Liver (tissue), 9 donors: ENCODE results near the gene SNRPA1. TPM values are rescaled to one million over a fixed set of nuclear protein-coding genes. Genes with fewer than 3 reads are reported as not detected.
A peak's percentile ranks its signal among the peaks of the same experiment; 100 is the strongest.

ENCODE experiments used
- DNase-seq: peaks from one replicate; pipeline ENCODE4 v3.0.0-alpha.2; 2017; ENCODE audit warnings: low spot score
- H3K27ac ChIP-seq, 2 donors: one replicate each; pipeline ENCODE4 v1.7.0; 2013; ENCODE audit warnings: inconsistent platforms in 2 of 2, low read length in 2 of 2, control low read depth in 1 of 2, low read depth in 1 of 2, mild to moderate bottlenecking in 1 of 2
- H3K27me3 ChIP-seq, 4 donors: one replicate each; pipeline versions ENCODE4 v1.6.1 to v1.7.0; 2013; ENCODE audit warnings: low read length in 3 of 4, inconsistent platforms in 1 of 4, mild to moderate bottlenecking in 1 of 4, moderate library complexity in 1 of 4; ENCODE audit not compliant: control insufficient read depth in 4 of 4, insufficient read depth in 4 of 4
- H3K36me3 ChIP-seq, 4 donors: one replicate each; pipeline versions ENCODE4 v1.6.1 to v1.7.0; 2013; ENCODE audit warnings: low read length in 3 of 4, mild to moderate bottlenecking in 3 of 4, low read depth in 1 of 4, moderate library complexity in 1 of 4; ENCODE audit not compliant: control insufficient read depth in 4 of 4, insufficient read depth in 3 of 4
- H3K4me1 ChIP-seq, 4 donors: one replicate each; pipeline versions ENCODE4 v1.6.1 to v1.7.0; 2013; ENCODE audit warnings: low read length in 3 of 4, mild to moderate bottlenecking in 3 of 4, moderate library complexity in 1 of 4; ENCODE audit not compliant: control insufficient read depth in 4 of 4, insufficient read depth in 4 of 4
- H3K4me3 ChIP-seq, 3 donors: one replicate each; pipeline versions ENCODE4 v1.6.1 to v1.7.0; 2013; ENCODE audit warnings: low read length in 3 of 3, control low read depth in 1 of 3, low read depth in 1 of 3, mild to moderate bottlenecking in 1 of 3
- H3K9ac ChIP-seq, 2 donors: one replicate each; pipeline ENCODE4 v1.7.0; 2013; ENCODE audit warnings: low read length in 2 of 2, mild to moderate bottlenecking in 2 of 2, moderate library complexity in 2 of 2, control low read depth in 1 of 2, low read depth in 1 of 2
- H3K9me3 ChIP-seq, 4 donors: one replicate each; pipeline versions ENCODE4 v1.6.1 to v1.7.0; 2013; ENCODE audit warnings: low read length in 3 of 4; ENCODE audit not compliant: control insufficient read depth in 4 of 4
- EGR1 ChIP-seq, 2 donors: IDR thresholded peaks; 2 replicates each; pipeline ENCODE4 v1.6.1; 2016 to 2018; ENCODE audit warnings: antibody characterized with exemption in 2 of 2, low read depth in 2 of 2
- FOXA1 ChIP-seq: IDR thresholded peaks from 2 replicates; pipeline ENCODE4 v1.6.1; 2016; ENCODE audit warnings: antibody characterized with exemption
- FOXA2 ChIP-seq: IDR thresholded peaks from 2 replicates; pipeline ENCODE4 v1.6.1; 2016; ENCODE audit warnings: antibody characterized with exemption
- GABPA ChIP-seq, 2 donors: IDR thresholded peaks in 1 of 2; conservative IDR thresholded peaks in 1 of 2; 2 replicates each; pipeline ENCODE4 v1.6.1; 2016; ENCODE audit warnings: antibody characterized with exemption in 2 of 2, mild to moderate bottlenecking in 1 of 2, moderate library complexity in 1 of 2
- HNF4G ChIP-seq: IDR thresholded peaks from 2 replicates; pipeline ENCODE4 v1.6.1; 2016; ENCODE audit warnings: antibody characterized with exemption
- JUND ChIP-seq, 2 donors: IDR thresholded peaks; 2 replicates each; pipeline ENCODE4 v1.6.1; 2016; ENCODE audit warnings: antibody characterized with exemption in 2 of 2
- NR2F2 ChIP-seq: IDR thresholded peaks from 2 replicates; pipeline ENCODE4 v1.6.1; 2016; ENCODE audit warnings: antibody characterized with exemption
- RAD21 ChIP-seq, 2 donors: IDR thresholded peaks; 2 replicates each; pipeline ENCODE4 v1.6.1; 2016; ENCODE audit warnings: antibody characterized with exemption in 2 of 2, mild to moderate bottlenecking in 2 of 2
- RXRA ChIP-seq, 2 donors: IDR thresholded peaks; 2 replicates each; pipeline ENCODE4 v1.6.1; 2017 to 2018; ENCODE audit warnings: antibody characterized with exemption in 2 of 2, mild to moderate bottlenecking in 1 of 2
- SP1 ChIP-seq: IDR thresholded peaks from 2 replicates; pipeline ENCODE4 v1.6.1; 2018; ENCODE audit warnings: antibody characterized with exemption, mild to moderate bottlenecking
- TAF1 ChIP-seq: conservative IDR thresholded peaks from 2 replicates; pipeline ENCODE4 v1.6.1; 2016; ENCODE audit warnings: antibody characterized with exemption, mild to moderate bottlenecking
- ZBTB33 ChIP-seq: IDR thresholded peaks from 2 replicates; pipeline ENCODE4 v1.6.1; 2016; ENCODE audit warnings: antibody characterized with exemption
- WGBS: extraction: QIAGEN DNeasy Blood & Tissue Kit; methylation state at CpG from one replicate; pipeline ENCODE4 v1.1.7; 2013; 5-methylcytosine and 5-hydroxymethylcytosine counted together
- polyA plus RNA-seq, 2 donors: library from polyadenylated mRNA; stranded (reverse) in 1 of 2; unstranded in 1 of 2; fragments of 200-250 nt in 1 of 2; fragments of >200 nt in 1 of 2; fragmentation: Nextera tagmentation in 1 of 2; extraction: Ambion mirVana in 1 of 2; gene quantifications; one replicate each; pipeline versions ENCODE4 v1.2.1 to v1.2.3, GENCODE V29; 2013 to 2015
- total RNA-seq, 2 donors: library from RNA; depleted of rRNA; stranded (reverse); fragments of >200 nt; gene quantifications; one replicate each; pipeline ENCODE4 v1.2.3, GENCODE V29; 2014
- TF ChIP-seq, protein P1 (sequence below): IDR thresholded peaks from 2 replicates; pipeline ENCODE4 v1.6.1; 2016; ENCODE audit warnings: antibody characterized with exemption, mild to moderate bottlenecking
- TF ChIP-seq, protein P2 (sequence below): fragments of 150-350 bp; IDR thresholded peaks from 2 replicates; pipeline ENCODE4 v1.5.1; 2017; ENCODE audit warnings: improper control_type of control experiment, low read depth, low read length; ENCODE audit not compliant: missing input control
- donor health status: healthy.
- donor health status: healthy.
- donor health status: healthy.
- donor health status: healthy.
- donor health status: healthy.

SNRPA1 gene
- total and polyA plus RNA-seq, 4 donors: 12.7 to 31.7 (median 18.0) TPM

DNA sequence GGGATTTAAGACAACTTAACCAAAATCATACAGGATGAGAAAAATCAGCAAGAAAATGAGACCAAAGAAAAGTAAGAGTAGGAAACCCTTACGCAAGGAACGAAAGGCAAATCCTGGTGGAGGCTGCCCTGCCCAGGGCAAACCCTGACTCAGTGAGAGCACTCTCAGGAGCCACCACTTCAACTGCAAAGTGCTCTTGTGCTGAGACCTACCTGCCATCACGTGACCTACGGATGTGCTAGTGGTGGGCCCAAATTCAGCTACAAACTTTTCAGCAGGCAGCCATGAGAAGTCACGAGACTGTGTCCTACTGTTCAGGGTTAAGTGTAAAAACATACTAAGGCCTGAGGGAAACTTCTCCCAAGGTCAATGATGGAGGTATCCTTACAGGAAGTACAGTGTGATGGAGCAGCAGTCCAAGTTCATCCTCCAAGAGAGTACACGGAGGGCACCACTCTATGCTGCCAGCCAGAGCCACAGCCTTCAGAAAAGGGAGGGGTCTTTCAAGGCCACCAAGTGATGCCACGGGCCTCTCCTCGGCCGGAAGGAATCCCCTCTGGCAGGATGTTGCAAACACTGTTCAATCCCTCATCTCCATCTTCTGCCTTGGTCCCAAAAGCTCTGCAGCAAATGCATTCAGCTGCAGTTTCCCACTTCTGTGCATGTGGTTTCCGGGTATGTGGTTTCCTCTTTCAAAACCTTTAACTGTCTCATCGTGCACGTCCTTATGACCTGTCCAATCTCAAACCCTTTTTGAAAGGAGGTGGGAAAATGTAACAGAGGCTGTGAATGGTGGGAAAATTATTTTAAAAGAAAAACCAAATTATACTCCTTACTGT, 52.7 kb downstream of the SNRPA1 start:
- H3K27ac ChIP-seq: peak overlapping the region; percentile 17 to 64
- no peak for DNase-seq
- H3K9ac ChIP-seq: no peak overlapping the region
- no peaks in the 10 kb centered on the region for H3K36me3 ChIP-seq
- peaks cover 0 to 10% (median 2%) of the 10 kb centered on the region in 4 donors for H3K4me1 ChIP-seq
- no peaks in the 10 kb centered on the region for H3K27me3 ChIP-seq
- 69% methylated on average over 12 of the region's 12 CpGs for WGBS
- H3K4me3 ChIP-seq: no peak overlapping the region
- no peaks in the 10 kb centered on the region for H3K9me3 ChIP-seq
- TF ChIP-seq NR2F2: no peak
- no peak for TF ChIP-seq FOXA2
- TF ChIP-seq EGR1 (IDR thresholded peaks at IDR 0.05; ENCODE audit: low read depth in 2 of 2): no peak
- no peak for TF ChIP-seq RXRA (IDR thresholded peaks at IDR 0.05)
- no peak for TF ChIP-seq HNF4G
- no peak for TF ChIP-seq GABPA (IDR thresholded peaks at IDR 0.05 in 1 of 2, conservative IDR thresholded peaks at IDR 0.05 in 1 of 2)
- no peak for TF ChIP-seq RAD21 (IDR thresholded peaks at IDR 0.05)
- TF ChIP-seq FOXA1: no peak

DNA sequence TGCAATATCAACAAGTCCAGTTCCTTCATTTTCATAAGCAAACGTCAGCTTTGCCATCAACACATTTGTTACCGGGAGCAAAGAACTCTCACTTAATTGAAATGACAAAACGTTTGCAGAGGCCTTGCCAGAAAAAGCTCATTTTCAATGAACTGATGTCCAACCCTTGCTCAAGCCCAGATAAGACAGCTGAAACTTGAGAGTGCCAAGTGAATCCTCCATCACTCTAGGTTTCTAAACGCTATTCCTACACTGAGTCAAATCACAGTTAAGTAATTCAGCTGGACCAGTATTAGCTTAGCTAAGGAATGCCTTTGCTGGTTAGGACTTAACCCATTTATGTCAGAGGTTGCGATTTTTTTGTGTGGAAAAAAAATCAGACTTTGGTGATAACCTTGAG, 54.7 kb downstream of the SNRPA1 start:
- Histone ChIP-seq H3K36me3 (no peaks in the 10 kb centered on the region), H3K9ac (no peak overlapping the region), H3K27me3 (no peaks in the 10 kb centered on the region), H3K4me3 (no peak overlapping the region), H3K4me1 (peaks cover 0 to 10% (median 2%) of the 10 kb centered on the region in 4 donors), H3K27ac (no peak overlapping the region), H3K9me3 (no peaks in the 10 kb centered on the region)
- TF ChIP-seq ZBTB33: no peak
- no peak for TF ChIP-seq FOXA1
- TF ChIP-seq TAF1: no peak
- TF ChIP-seq, protein P1, sequence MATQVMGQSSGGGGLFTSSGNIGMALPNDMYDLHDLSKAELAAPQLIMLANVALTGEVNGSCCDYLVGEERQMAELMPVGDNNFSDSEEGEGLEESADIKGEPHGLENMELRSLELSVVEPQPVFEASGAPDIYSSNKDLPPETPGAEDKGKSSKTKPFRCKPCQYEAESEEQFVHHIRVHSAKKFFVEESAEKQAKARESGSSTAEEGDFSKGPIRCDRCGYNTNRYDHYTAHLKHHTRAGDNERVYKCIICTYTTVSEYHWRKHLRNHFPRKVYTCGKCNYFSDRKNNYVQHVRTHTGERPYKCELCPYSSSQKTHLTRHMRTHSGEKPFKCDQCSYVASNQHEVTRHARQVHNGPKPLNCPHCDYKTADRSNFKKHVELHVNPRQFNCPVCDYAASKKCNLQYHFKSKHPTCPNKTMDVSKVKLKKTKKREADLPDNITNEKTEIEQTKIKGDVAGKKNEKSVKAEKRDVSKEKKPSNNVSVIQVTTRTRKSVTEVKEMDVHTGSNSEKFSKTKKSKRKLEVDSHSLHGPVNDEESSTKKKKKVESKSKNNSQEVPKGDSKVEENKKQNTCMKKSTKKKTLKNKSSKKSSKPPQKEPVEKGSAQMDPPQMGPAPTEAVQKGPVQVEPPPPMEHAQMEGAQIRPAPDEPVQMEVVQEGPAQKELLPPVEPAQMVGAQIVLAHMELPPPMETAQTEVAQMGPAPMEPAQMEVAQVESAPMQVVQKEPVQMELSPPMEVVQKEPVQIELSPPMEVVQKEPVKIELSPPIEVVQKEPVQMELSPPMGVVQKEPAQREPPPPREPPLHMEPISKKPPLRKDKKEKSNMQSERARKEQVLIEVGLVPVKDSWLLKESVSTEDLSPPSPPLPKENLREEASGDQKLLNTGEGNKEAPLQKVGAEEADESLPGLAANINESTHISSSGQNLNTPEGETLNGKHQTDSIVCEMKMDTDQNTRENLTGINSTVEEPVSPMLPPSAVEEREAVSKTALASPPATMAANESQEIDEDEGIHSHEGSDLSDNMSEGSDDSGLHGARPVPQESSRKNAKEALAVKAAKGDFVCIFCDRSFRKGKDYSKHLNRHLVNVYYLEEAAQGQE: no peak
- no peak for TF ChIP-seq JUND (IDR thresholded peaks at IDR 0.05)
- peak in 1 of 2 donors; percentile 49 for TF ChIP-seq RXRA (IDR thresholded peaks at IDR 0.05)
- TF ChIP-seq SP1: no peak
- TF ChIP-seq, protein P2, sequence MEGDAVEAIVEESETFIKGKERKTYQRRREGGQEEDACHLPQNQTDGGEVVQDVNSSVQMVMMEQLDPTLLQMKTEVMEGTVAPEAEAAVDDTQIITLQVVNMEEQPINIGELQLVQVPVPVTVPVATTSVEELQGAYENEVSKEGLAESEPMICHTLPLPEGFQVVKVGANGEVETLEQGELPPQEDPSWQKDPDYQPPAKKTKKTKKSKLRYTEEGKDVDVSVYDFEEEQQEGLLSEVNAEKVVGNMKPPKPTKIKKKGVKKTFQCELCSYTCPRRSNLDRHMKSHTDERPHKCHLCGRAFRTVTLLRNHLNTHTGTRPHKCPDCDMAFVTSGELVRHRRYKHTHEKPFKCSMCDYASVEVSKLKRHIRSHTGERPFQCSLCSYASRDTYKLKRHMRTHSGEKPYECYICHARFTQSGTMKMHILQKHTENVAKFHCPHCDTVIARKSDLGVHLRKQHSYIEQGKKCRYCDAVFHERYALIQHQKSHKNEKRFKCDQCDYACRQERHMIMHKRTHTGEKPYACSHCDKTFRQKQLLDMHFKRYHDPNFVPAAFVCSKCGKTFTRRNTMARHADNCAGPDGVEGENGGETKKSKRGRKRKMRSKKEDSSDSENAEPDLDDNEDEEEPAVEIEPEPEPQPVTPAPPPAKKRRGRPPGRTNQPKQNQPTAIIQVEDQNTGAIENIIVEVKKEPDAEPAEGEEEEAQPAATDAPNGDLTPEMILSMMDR: no peak
- WGBS: 59% methylated on average over 5 of the region's 5 CpGs
- DNase-seq: no peak
